Keratinocyte (primary cell): ENCODE results near the gene CLINT1. TPM values are rescaled to one million over a fixed set of nuclear protein-coding genes. Genes with fewer than 3 reads are reported as not detected.

Source experiments
- DNase-seq: peaks from one replicate; pipeline ENCODE4 v3.0.0-alpha.2; 2011; ENCODE audit warnings: low read depth, missing footprints, low spot score
- FAIRE-seq: peaks from 2 replicates; lab custom pipeline; 2011; peaks lifted over from hg19 to GRCh38; lab: Jason Lieb, UNC
- H2AFZ ChIP-seq: 2 replicates; pipeline ENCODE4 v1.6.0; 2012; ENCODE audit warnings: low read length, control low read depth, inconsistent platforms; ENCODE audit not compliant: control insufficient read depth
- H3K27ac ChIP-seq: 2 replicates; pipeline ENCODE4 v1.5.1; 2011; ENCODE audit warnings: low read length; ENCODE audit not compliant: control insufficient read depth, insufficient read depth
- H3K27me3 ChIP-seq: 3 replicates; pipeline ENCODE4 v1.6.0; 2011; ENCODE audit warnings: low read length; ENCODE audit not compliant: control insufficient read depth, insufficient read depth; ENCODE audit errors: extremely low read depth
- H3K36me3 ChIP-seq, 2 experiments: 2 replicates in 1 of 2; 3 replicates in 1 of 2; pipeline ENCODE4 v1.5.1; 2011; ENCODE audit warnings: low read length in 2 of 2, mild to moderate bottlenecking in 1 of 2; ENCODE audit not compliant: control insufficient read depth in 2 of 2, insufficient read depth in 2 of 2; ENCODE audit errors: extremely low read depth in 1 of 2
- H3K4me1 ChIP-seq: 3 replicates; pipeline ENCODE4 v1.5.1; 2011; ENCODE audit warnings: low read length; ENCODE audit not compliant: control insufficient read depth, insufficient read depth; ENCODE audit errors: extremely low read depth
- H3K4me2 ChIP-seq: 3 replicates; pipeline ENCODE4 v1.6.0; 2011; ENCODE audit warnings: low read depth, low read length; ENCODE audit not compliant: control insufficient read depth, insufficient read depth; ENCODE audit errors: extremely low read depth
- H3K4me3 ChIP-seq, 3 experiments: fragments of 200-600 bp in 1 of 3; sonication (generic) in 1 of 3; 2 replicates in 2 of 3; 3 replicates in 1 of 3; pipeline ENCODE4 v1.5.1; 2011 to 2016; ENCODE audit warnings: low read length in 3 of 3, mild to moderate bottlenecking in 3 of 3, control low read depth in 2 of 3, inconsistent platforms in 1 of 3, low read depth in 1 of 3, mixed read lengths in 1 of 3, mixed run types in 1 of 3, moderate library complexity in 1 of 3; ENCODE audit not compliant: control insufficient read depth in 2 of 3, insufficient read depth in 2 of 3; ENCODE audit errors: extremely low read depth in 1 of 3
- H3K79me2 ChIP-seq: 2 replicates; pipeline ENCODE4 v1.6.0; 2012; ENCODE audit warnings: low read length; ENCODE audit not compliant: control insufficient read depth, insufficient read depth
- H3K9ac ChIP-seq: 3 replicates; pipeline ENCODE4 v1.6.0; 2011; ENCODE audit warnings: low read length; ENCODE audit not compliant: control insufficient read depth, insufficient read depth; ENCODE audit errors: extremely low read depth
- H3K9me1 ChIP-seq: 3 replicates; pipeline ENCODE4 v1.6.0; 2011; ENCODE audit warnings: low read length; ENCODE audit not compliant: control insufficient read depth, insufficient read depth; ENCODE audit errors: extremely low read depth
- H3K9me3 ChIP-seq: 2 replicates; pipeline ENCODE4 v1.5.1; 2012; ENCODE audit warnings: low read depth, low read length; ENCODE audit not compliant: control insufficient read depth
- H4K20me1 ChIP-seq: 3 replicates; pipeline ENCODE4 v1.6.0; 2011; ENCODE audit warnings: low read length; ENCODE audit not compliant: control insufficient read depth, insufficient read depth; ENCODE audit errors: extremely low read depth
- EZH2 ChIP-seq: IDR thresholded peaks from one replicate; pipeline ENCODE4 v1.6.1; 2012; ENCODE audit warnings: inconsistent platforms, mild to moderate bottlenecking, low read length, moderate library complexity
- dilution Hi-C: fragments of 300-500 bp; cut with MboI; formaldehyde crosslinking; loops from one replicate; pipeline ENCODE4 v1.7.0; 2020; ENCODE audit warnings: low sequenced_read_pairs; ENCODE audit not compliant: extremely low pct_ligation_motif_present
- polyA plus RNA-seq, 5 experiments: library from polyadenylated mRNA; depleted of rRNA in 3 of 5; stranded (reverse) in 3 of 5; stranded (forward) in 1 of 5; unstranded in 1 of 5; fragments of >200 nt; gene quantifications; 1 replicate in 1 of 5; 2 replicates in 3 of 5; 3 replicates in 1 of 5; pipeline versions ENCODE4 v1.2.1 to v1.2.3, GENCODE V29; 2011 to 2012; ENCODE audit warnings: missing spikeins in 2 of 5, low read depth in 1 of 5, low replicate concordance in 1 of 5
- TF ChIP-seq, protein P1 (sequence below), 3 experiments: IDR thresholded peaks in 1 of 3; conservative IDR thresholded peaks in 1 of 3; optimal IDR thresholded peaks in 1 of 3; 2 replicates in 2 of 3; 3 replicates in 1 of 3; pipeline versions ENCODE3 to v1.5.1; 2011; ENCODE audit warnings: low read length in 3 of 3, mild to moderate bottlenecking in 3 of 3, moderate library complexity in 2 of 3, control low read depth in 1 of 3, inconsistent platforms in 1 of 3; ENCODE audit not compliant: insufficient read depth in 2 of 3; ENCODE audit errors: extremely low read depth in 1 of 3

Gene CLINT1
- polyA plus RNA-seq, 1 donor (not counting 4 experiments of a cell fraction or from before 2014, with no cell fraction given), result 112 TPM

DNA sequence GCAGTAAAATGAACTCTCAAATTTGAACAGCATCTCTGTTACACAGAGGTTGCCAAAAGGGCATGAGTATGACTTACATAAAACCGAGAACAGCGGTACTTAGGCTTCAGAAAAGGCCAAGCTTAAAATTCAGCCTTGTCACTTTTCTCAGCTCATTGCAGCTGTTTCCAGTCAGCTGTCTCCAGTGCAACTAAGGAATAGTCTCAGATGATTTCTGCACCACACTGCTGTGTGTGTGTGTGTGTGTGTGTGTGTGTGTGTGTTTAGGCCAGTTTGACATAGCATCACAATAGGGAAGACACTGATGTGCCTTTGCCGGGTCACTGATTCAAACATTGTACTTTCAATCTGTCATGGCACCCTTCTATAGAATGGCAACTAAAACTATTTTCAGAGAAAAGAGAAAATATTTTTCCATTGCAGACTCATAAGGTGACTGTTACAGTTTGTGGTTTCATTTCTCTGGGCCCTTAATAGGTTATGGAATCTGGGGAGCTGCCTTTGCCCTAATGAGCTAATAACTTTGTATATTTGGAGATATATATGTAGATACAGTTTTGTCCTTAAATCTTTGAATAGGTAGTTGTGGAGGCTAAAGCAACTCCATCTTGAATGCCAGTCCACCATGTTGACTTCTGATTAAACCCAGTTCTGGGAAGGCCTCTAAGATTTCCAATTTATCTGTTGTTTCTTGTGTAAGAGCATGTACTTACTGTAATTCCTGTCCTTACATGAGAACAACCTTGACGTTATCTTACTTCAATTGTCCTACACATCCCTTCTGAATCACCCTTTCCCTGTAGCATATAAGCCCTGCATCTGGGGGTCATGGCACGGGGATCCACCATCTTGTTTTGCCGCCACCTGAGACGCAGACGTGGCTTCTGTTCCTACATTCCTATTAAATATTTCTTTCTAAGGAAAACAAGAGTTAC lies 110.9 kb downstream of the CLINT1 start:
- Histone ChIP-seq H3K4me1 (peaks cover 14% of the 10 kb centered on the region), H3K9me1 (no peaks in the 10 kb centered on the region), H3K4me2 (no peak overlapping the region), H3K27ac (no peak overlapping the region), H3K36me3 (no peaks in the 10 kb centered on the region), H4K20me1 (no peaks in the 10 kb centered on the region), H3K4me3 (no peak overlapping the region), H3K79me2 (peaks cover 6% of the 10 kb centered on the region), H3K27me3 (no peaks in the 10 kb centered on the region), H3K9me3 (no peaks in the 10 kb centered on the region), H2AFZ (no peak overlapping the region), H3K9ac (no peak overlapping the region)
- FAIRE-seq (no peak), DNase-seq (no peak)
- TF ChIP-seq EZH2, result no peak
- TF ChIP-seq, protein P1, sequence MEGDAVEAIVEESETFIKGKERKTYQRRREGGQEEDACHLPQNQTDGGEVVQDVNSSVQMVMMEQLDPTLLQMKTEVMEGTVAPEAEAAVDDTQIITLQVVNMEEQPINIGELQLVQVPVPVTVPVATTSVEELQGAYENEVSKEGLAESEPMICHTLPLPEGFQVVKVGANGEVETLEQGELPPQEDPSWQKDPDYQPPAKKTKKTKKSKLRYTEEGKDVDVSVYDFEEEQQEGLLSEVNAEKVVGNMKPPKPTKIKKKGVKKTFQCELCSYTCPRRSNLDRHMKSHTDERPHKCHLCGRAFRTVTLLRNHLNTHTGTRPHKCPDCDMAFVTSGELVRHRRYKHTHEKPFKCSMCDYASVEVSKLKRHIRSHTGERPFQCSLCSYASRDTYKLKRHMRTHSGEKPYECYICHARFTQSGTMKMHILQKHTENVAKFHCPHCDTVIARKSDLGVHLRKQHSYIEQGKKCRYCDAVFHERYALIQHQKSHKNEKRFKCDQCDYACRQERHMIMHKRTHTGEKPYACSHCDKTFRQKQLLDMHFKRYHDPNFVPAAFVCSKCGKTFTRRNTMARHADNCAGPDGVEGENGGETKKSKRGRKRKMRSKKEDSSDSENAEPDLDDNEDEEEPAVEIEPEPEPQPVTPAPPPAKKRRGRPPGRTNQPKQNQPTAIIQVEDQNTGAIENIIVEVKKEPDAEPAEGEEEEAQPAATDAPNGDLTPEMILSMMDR (optimal IDR thresholded peaks at IDR 0.05 in 1 of 3, IDR thresholded peaks at IDR 0.05 in 1 of 3, conservative IDR thresholded peaks at IDR 0.05 in 1 of 3; ENCODE audit: extremely low read depth in 1 of 3, insufficient read depth in 2 of 3, low read length in 3 of 3), result no peak
- dilution Hi-C loops, result no loop called here

- peaks cover 6% of the 10 kb centered on the region for H3K79me2 ChIP-seq
- no peaks in the 10 kb centered on the region for H3K9me3 ChIP-seq
- no peaks in the 10 kb centered on the region for H4K20me1 ChIP-seq
- no peak overlapping the region for H3K4me3 ChIP-seq
- no peaks in the 10 kb centered on the region for H3K27me3 ChIP-seq
- FAIRE-seq (no peak), DNase-seq (no peak)
- dilution Hi-C loops, result no loop called here
- H3K27ac ChIP-seq, result no peak overlapping the region
- no peaks in the 10 kb centered on the region for H3K9me1 ChIP-seq
- TF ChIP-seq, protein P1 (optimal IDR thresholded peaks at IDR 0.05 in 1 of 3, IDR thresholded peaks at IDR 0.05 in 1 of 3, conservative IDR thresholded peaks at IDR 0.05 in 1 of 3; ENCODE audit: extremely low read depth in 1 of 3, insufficient read depth in 2 of 3, low read length in 3 of 3), result no peak
- TF ChIP-seq EZH2, result no peak
- no peak overlapping the region for H2AFZ ChIP-seq
- H3K4me1 ChIP-seq, result peaks cover 14% of the 10 kb centered on the region
- no peak overlapping the region for H3K9ac ChIP-seq
- no peaks in the 10 kb centered on the region for H3K36me3 ChIP-seq
- no peak overlapping the region for H3K4me2 ChIP-seq
These were observed 111.7 kb downstream of the CLINT1 start for GRCh38 chr5:157747173-157747740.
